Stimulated activated CD4-positive, alpha-beta T cell treated with anti-CD3 and anti-CD28 coated beads, TNF-alpha, amount 100 ng/mL, for 48 hours (primary cell): ENCODE results near the gene TARM1.
"Not testable (repeated sequence)": the region's sequence is repeated elsewhere in the genome, so short reads cannot be mapped to it uniquely, and the experiment has no call there.

ENCODE experiments used
- DNase-seq, 3 donors: peaks; one replicate each; pipeline ENCODE4 v3.0.0-alpha.2; 2020; ENCODE audit warnings: low read depth in 3 of 3

Gene TARM1

GRCh38 chr19:54099903-54100255 lies 18.7 kb upstream of the TARM1 start:
- not testable (repeated sequence) for DNase-seq

GRCh38 chr19:54099190-54099902 lies 18.2 kb upstream of the TARM1 start:
- no peak for DNase-seq

GRCh38 chr19:54096617-54097106 lies 15.5 kb upstream of the TARM1 start:
- DNase-seq, result no peak

- not testable (repeated sequence) for DNase-seq
These were observed 14.9 kb upstream of the TARM1 start for GRCh38 chr19:54095859-54096616.

GRCh38 chr19:54095136-54095858 lies 14.1 kb upstream of the TARM1 start:
- DNase-seq, result no peak

- no peak for DNase-seq
These were observed 13.3 kb upstream of the TARM1 start for GRCh38 chr19:54094426-54095000.

- no peak for DNase-seq
These were observed 3.2 kb upstream of the TARM1 start for GRCh38 chr19:54084410-54084809.

- no peak for DNase-seq
These were observed 3.8 kb downstream of the TARM1 start for GRCh38 chr19:54077334-54077733.

GRCh38 chr19:54074851-54075250 lies 6.3 kb downstream of the TARM1 start:
- no peak for DNase-seq

- DNase-seq, result no peak
These were observed 7.3 kb downstream of the TARM1 start for GRCh38 chr19:54073829-54074228.

- no peak for DNase-seq
These were observed 11.7 kb downstream of the TARM1 start for GRCh38 chr19:54069470-54069869.

GRCh38 chr19:54063350-54064116 lies 17.6 kb downstream of the TARM1 start, which contains the start of gene VSTM1:
Gene VSTM1, minus strand, starts transcription at chr19:54063897. Its CDS starts 120 bp downstream, at chr19:54063777.
- DNase-seq, result no peak

- DNase-seq, result no peak
These were observed 18.5 kb downstream of the TARM1 start for GRCh38 chr19:54062643-54063042.

- no peak for DNase-seq
These were observed 33.5 kb downstream of the TARM1 start for GRCh38 chr19:54047616-54048015.

- DNase-seq, result no peak
These were observed 35.4 kb downstream of the TARM1 start for GRCh38 chr19:54045771-54046170.

- DNase-seq, result no peak
These were observed 38.2 kb downstream of the TARM1 start for GRCh38 chr19:54042989-54043388.

GRCh38 chr19:54041969-54042606 lies 39.1 kb downstream of the TARM1 start:
- no peak for DNase-seq

- no peak for DNase-seq
These were observed 41.2 kb downstream of the TARM1 start for GRCh38 chr19:54040003-54040402.

GRCh38 chr19:54036542-54036941 lies 44.6 kb downstream of the TARM1 start:
- DNase-seq, result not testable (repeated sequence)
